ENCODE measurements around the gene LFNG.

The LFNG gene

GRCh38 chr7:2518737-2519118 is 846 bp upstream of the LFNG start:
- peak; percentile 66 for DNase-seq

GRCh38 chr7:2520131-2520760 is 672 bp downstream of the LFNG start:
- no peak for DNase-seq

- peak; percentile 57 for DNase-seq
These were observed 1.3 kb downstream of the LFNG start for GRCh38 chr7:2520761-2521290.

GRCh38 chr7:2521341-2521745 is 1.8 kb downstream of the LFNG start:
- no peak for DNase-seq

GRCh38 chr7:2521952-2522591 is 2.5 kb downstream of the LFNG start:
- DNase-seq = peak; percentile 80

GRCh38 chr7:2522780-2523433 is 3.3 kb downstream of the LFNG start:
- no peak for DNase-seq

- no peak for DNase-seq
These were observed 3.9 kb downstream of the LFNG start for GRCh38 chr7:2523461-2523936.

GRCh38 chr7:2523941-2524807 is 4.6 kb downstream of the LFNG start:
- DNase-seq = peak; percentile 77

GRCh38 chr7:2524808-2525657 is 5.5 kb downstream of the LFNG start:
- DNase-seq = no peak

- DNase-seq = no peak
These were observed 6.4 kb downstream of the LFNG start for GRCh38 chr7:2525658-2526630.

GRCh38 chr7:2526659-2527504 is 7.3 kb downstream of the LFNG start:
- no peak for DNase-seq

- peak; percentile 29 for DNase-seq
These were observed 8.2 kb downstream of the LFNG start for GRCh38 chr7:2527505-2528467.

- DNase-seq = peak; percentile 25
These were observed 9.0 kb downstream of the LFNG start for GRCh38 chr7:2528481-2529095.

- peak; percentile 79 for DNase-seq
These were observed 9.8 kb downstream of the LFNG start for GRCh38 chr7:2529161-2530070.

GRCh38 chr7:2530071-2530987 is 10.8 kb downstream of the LFNG start:
- DNase-seq = peak; percentile 60

All from femur (tissue), 1 donor.